Skeletal muscle cell (primary cell): ENCODE measurements around the gene DPF3.

Experiments
- DNase-seq: peaks from one replicate; pipeline ENCODE4 v3.0.0-alpha.2; 2010; ENCODE audit warnings: low read depth
- H3K4me3 ChIP-seq: 2 replicates; pipeline ENCODE4 v1.5.1; 2011; ENCODE audit warnings: low read depth, mild to moderate bottlenecking, control low read depth, low read length, moderate library complexity

The DPF3 gene

GRCh38 chr14:72906316-72906715 is 12.4 kb upstream of the DPF3 start:
- no peak overlapping the region for H3K4me3 ChIP-seq
- DNase-seq, result peak; percentile 29

- H3K4me3 ChIP-seq, result no peak overlapping the region
- peak; percentile 56 for DNase-seq
Observed at GRCh38 chr14:72904840-72905561, 11.1 kb upstream of the DPF3 start.

DNA sequence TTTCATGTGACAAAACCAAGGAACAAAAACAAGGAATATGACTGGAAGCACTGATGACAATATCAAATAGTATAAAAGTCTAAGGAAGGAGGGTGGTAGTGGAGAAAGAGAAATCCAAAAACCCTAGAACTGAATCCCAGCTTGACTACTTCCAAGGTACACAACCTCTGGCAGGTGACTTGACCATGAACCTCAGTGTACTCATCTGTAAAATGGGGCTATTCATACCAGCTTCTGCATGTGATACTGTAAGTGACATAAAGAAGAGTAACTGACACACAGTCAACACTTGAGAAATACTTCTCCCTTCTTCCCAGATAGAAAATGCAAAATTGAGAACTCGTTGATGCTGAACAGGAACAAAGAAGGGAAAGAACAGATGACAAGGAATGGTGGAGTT is 10.3 kb upstream of the DPF3 start:
- no peak for DNase-seq

GRCh38 chr14:72903716-72904115 is 9.8 kb upstream of the DPF3 start:
- DNase-seq, result no peak

More for the DNA sequence above, 10.3 kb upstream of the DPF3 start:
- no peak overlapping the region for H3K4me3 ChIP-seq

DNA sequence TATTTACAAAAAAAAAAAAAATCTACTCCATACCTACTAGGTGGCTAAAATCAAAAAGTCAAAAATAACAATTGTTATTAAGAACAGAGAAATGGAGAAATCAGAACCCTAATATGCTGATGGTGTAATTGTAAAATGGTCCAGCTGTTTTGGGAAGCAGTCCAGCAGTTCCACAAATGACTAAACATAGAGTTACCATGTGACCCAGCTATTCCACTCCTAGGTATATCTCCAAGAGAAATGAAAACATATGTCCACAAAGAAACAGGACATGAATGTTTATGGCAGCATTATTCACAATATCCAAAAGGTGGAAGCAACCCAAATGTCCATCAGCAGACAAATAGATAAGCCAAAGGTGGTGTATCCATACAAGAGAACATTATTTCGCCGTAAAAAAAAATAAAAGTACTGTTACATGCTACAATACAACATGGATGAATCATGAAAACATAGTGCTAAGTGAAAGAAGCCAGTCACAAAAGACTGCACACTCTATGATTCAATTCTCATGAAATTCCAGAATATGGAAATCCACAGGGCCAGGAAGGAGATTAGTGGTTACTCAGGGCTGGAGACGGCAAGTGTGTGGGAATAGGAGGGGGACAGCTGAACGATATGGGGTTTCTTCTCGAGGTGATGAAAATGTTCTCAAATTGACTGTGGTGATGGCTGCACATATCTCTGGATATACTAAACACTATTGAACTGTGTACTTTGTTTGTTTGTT is 9.1 kb upstream of the DPF3 start:
- no peak for DNase-seq
- no peak overlapping the region for H3K4me3 ChIP-seq

More at GRCh38 chr14:72903716-72904115, 9.8 kb upstream of the DPF3 start:
- no peak overlapping the region for H3K4me3 ChIP-seq

DNA sequence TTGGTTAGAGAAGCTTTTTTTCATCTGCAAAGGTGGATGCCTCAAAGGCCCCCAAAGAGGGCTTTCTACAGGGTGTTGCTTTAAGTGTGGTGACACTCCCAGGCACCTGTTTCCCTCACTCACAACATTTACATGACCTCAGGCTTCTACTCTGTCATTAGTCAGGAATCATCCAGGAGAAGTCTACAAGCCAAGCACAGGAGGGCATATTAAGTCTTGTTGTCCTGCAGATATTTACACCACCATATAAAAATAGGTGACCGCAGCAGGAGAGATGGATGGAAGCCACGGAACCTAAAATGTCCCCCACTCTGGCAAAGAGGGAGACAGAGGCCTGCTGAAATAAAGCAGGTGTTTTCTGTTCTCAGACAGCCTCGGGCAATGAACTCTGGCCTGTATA is 7.5 kb upstream of the DPF3 start:
- DNase-seq, result no peak
- no peak overlapping the region for H3K4me3 ChIP-seq

GRCh38 chr14:72898448-72898847 is 4.5 kb upstream of the DPF3 start:
- no peak for DNase-seq
- H3K4me3 ChIP-seq, result no peak overlapping the region

GRCh38 chr14:72894623-72895378 is 900 bp upstream of the DPF3 start:
- no peak for DNase-seq
- peak overlapping the region; percentile 78 for H3K4me3 ChIP-seq

- DNase-seq, result no peak
- H3K4me3 ChIP-seq, result peak overlapping the region; percentile 78
Observed at GRCh38 chr14:72894323-72894622, 372 bp upstream of the DPF3 start.

GRCh38 chr14:72892879-72893635 is 844 bp downstream of the DPF3 start:
- no peak for DNase-seq
- peak overlapping the region; percentile 78 for H3K4me3 ChIP-seq

GRCh38 chr14:72892103-72892878 is 1.6 kb downstream of the DPF3 start:
- peak overlapping the region; percentile 78 for H3K4me3 ChIP-seq
- no peak for DNase-seq

GRCh38 chr14:72891666-72892102 is 2.2 kb downstream of the DPF3 start:
- H3K4me3 ChIP-seq, result peak overlapping the region; percentile 78

DNA sequence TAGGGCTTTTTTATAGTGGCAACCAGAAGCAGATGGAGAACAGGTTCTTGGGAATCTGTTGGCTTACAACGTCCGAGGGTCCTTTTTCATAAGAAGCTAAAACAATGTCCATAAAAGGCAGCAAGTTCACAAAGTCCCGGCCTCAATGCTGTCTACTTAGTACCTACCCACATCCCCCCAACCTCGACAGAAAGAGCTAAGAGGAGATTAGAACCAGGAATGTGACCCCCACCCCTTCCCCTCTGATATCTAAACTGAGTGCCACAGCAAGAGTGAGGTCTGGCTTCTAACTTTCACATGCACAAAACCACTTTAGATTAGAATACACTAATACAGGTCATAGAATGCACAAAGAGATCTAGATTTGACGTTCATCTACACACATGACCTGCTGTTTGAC is 4.5 kb downstream of the DPF3 start:
- H3K4me3 ChIP-seq, result no peak overlapping the region
- no peak for DNase-seq

More at GRCh38 chr14:72891666-72892102, 2.2 kb downstream of the DPF3 start:
- DNase-seq, result no peak

DNA sequence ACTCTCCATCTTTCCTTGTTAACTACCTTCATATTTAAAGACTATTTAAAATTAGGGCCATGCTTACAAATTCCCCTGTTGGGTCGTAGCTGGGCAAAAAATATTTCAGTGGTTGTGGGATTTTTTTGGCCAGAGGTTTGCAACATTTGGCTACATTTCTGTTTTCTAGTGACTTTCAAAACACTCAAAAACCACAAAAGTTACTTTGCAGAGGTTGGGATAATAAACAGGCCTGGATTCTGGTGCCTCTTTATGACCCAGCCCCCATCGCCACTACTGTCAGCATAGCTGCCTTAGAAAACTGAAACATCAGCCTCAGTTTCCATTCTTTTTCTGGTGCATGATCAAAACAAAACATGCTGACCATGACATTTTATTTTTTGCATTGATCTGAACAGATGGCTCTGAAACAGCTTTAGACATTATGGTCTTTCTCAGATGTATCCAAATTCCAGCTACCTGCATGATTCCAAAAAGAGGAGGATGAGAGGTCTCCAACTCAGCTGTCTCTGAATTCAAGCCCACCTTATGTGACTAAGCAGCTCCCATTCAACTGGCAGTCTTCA is 5.2 kb downstream of the DPF3 start:
- no peak for DNase-seq
- no peak overlapping the region for H3K4me3 ChIP-seq

- H3K4me3 ChIP-seq, result no peak overlapping the region
- no peak for DNase-seq
Observed at GRCh38 chr14:72888192-72888591, 5.7 kb downstream of the DPF3 start.

DNA sequence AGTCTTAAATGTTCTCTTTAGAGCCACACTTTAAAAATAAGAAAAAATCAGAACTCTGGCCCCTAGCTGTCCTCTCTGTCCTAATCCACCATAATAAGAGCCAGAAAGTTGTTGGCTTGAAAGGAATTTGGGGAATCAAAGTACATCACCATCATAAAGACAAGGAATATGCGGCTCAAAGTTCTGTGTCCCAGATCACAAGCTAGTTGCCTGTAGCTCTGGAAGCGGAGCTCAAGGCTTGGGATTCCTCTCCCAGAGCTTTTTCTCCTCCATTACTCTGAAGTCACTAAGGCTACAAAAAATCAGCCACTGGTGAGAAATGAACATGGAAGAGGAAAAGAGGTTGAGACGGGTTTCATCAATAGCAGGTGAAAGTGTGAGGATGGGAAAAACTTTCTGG is 6.4 kb downstream of the DPF3 start:
- DNase-seq, result no peak
- no peak overlapping the region for H3K4me3 ChIP-seq

DNA sequence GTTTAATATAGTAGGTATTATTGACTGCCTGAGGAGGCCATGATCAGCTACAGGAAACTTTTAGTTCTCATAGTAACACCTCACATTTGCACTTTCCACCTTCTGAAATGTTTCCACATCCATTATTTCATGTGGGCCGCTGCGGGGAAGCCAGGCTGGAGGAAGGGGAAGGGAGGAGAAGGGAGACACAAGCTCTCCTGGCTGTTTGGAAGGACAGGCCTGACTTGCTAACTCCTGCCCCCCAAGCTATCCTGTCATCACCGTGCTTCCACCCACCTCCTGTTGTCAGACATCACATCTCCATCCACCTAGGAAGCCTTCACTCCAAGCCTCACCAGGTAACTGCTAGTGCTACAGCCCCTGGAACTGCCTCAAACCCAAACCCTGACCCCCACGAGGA is 9.5 kb downstream of the DPF3 start:
- no peak for DNase-seq
- H3K4me3 ChIP-seq, result no peak overlapping the region

DNA sequence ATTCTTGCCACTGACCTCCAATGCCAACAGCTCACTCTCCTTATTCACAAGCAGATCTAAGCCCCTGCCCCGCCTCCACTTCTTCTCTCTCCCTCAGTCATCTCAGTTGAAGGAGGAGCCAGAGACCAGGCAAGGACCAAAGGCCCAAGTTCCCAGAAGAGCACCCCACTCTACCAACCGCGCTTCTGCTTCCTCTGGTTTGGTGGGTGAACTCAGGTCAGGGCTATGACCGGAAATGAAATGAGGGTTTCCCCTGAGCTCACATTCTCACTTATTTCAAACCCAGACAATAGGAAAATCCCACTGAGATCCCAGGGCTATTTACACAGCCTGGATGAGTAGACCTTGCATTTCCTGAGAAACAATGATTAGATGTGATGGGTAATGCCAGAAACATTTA is 9.9 kb downstream of the DPF3 start:
- H3K4me3 ChIP-seq, result no peak overlapping the region
- DNase-seq, result no peak

- no peak overlapping the region for H3K4me3 ChIP-seq
- no peak for DNase-seq
Observed at GRCh38 chr14:72883109-72883508, 10.8 kb downstream of the DPF3 start.
